ENCODE measurements around the gene OLFM3.

Gene OLFM3

DNA sequence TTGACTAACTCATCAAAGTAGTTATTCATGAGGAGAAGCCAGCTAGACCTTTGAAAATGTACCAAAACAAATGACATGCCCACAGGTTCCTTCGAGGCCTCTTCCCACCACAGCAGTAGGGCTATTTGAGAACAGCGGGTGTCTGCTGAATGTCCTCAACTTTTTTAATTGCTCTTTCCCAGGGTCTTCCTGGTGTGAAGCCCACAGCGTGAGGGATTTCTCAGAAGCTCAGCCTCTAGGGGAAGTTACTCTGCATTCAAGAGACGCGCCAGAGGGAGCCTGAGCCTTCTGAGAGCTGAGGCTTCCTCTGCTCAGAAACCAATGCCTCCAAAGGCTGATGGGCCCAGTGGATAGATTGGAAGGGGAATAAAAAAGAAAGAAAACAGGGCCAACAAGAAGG lies 153.6 kb downstream of the OLFM3 start:
- no peak for DNase-seq

DNA sequence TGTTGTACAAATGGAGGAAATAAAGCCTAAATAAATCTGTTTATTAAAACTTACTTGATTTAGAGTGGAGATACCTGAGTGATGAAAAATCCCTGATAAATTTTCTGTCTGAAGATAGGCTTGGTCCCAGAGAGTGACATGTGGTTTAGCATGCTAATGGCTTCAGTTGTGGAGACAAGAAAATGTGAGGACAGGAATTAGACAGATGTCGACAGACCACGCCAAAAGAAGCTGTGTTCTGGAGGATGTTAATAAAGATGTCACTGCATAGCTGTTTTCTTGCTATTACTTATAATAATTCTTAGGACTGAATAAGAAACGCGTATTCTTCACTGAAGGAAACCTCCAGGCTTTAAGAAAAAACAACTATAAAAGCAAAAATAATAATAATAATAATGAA lies 154.9 kb downstream of the OLFM3 start:
- no peak for DNase-seq

DNA sequence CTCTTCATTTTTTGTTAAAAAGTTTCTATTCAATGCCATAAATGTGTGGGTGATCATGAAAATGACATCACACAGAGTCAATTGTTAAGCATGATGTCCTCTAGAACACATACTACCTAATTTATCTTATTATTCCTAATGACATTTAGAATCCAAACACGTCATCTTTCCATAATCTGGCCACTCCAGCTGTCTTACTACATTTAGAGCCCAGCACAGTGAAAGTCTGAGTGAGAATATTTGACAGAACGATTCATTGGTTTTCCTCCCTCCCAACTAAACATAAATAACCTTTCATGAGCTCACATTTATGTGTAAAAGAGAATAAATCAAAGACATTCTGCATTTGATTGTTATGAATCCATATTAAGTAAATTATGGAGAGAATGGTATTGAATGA lies 160.7 kb downstream of the OLFM3 start:
- no peak for DNase-seq

DNA sequence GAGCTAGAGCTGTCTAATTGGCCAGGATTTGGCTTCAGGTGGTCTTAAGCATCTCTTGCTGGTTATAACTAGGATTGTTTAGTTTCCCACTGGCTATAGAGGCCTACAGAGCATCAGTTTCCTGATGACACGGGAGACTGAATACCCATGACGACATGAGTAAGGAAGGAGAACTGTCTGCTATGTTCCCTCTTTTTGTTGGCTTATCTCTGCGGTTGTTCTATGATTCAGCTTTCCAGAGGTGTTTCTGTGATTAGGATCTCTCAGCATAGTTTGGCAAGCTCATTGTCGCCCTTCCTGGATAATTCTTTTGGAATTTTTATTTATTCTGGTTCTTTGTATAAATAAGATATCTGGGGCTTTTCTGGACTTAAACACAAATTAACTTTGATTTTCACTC lies 163.4 kb downstream of the OLFM3 start:
- no peak for DNase-seq

DNA sequence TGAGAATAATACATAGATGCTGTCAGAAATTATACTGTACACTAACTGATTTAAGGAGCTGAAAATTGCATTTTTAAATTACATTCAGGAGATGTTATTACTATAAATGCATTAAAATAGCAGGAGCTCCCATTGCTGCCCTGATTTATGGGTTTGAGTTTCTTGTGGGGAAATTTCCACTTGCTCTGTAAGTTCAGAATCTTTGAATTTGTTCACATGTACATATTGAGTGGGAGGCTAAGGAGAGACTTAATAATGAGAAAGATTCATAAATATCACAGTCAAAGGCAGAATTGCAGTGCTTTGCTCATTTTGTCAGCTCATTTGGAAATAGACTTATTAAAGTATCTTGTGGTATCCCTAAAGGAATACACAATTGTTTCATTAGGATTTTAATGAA lies 170.3 kb downstream of the OLFM3 start:
- DNase-seq: no peak

DNA sequence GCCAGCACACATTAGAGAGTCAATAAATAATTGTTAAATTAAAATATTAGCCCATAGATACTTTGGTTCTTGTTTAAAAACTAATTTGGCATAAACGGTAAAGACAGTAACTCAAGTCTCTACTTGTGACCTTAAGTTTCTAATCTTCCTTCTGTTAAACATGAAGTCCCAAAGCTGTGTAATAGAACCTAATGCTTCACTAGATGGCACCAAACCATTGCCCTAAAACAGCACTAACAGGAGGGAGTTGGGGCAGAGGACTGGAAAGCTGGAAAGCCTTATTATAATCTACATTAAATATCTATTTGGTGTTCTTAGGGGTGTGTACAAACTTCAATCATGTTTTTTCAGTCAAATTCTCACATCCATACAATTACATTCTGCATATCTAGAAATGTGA lies 176.7 kb downstream of the OLFM3 start:
- no peak for DNase-seq

DNA sequence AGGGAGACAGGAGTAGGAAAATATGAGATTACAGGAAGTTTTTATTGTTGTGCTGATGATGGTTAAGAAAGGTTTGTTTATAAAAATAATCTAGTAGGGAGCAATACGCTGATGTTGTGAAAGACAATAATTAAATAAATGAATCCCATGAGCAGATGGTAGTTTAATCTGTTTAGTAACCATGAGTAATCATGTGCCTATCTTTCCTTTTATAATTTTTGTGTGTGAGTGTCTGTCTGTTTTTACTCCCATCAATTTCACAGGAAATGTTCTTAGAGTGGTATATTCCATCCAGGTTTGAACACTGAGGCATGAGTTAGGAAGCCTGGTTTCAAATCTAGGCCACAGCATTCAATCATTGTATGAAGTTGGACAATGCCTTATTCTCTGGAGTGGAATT lies 180.5 kb downstream of the OLFM3 start:
- no peak for DNase-seq

DNA sequence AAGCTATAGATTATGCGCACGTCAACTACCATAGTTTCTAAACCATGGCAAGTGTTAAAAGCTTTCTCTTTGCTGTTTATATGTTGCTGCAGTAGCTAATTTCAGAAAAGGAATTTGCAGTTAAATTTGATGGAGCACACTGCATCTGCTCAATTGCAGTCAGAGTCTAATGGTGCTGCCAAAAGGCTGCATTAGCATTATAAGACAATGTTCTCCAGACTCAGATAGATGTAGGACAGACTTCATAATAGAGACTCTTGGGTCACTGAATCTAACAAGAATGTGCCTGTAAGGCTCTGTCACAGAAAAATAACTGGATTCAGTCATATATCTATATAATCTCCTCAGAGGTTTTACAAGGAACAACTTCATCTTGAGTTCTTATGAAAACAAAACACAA lies 198.3 kb downstream of the OLFM3 start:
- no peak for DNase-seq

DNA sequence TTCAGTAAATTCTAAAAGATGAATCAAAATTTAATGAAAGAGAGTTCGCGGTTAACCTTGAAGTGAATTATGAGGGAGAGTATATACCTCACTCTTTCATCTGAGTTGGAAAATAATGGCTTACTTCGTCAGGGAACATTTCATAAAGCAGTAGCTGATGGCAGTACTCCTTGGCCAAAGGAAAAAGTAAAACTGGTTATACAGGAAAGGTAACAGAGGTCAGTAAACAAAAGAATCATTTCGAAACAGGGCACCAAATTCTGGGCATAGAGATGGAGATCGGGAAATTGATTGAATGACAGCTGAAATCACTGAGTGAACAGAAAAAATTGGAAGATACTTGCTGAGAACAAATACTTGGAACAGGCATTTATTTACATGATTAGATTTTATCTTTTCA lies 199.0 kb downstream of the OLFM3 start:
- DNase-seq: no peak

DNA sequence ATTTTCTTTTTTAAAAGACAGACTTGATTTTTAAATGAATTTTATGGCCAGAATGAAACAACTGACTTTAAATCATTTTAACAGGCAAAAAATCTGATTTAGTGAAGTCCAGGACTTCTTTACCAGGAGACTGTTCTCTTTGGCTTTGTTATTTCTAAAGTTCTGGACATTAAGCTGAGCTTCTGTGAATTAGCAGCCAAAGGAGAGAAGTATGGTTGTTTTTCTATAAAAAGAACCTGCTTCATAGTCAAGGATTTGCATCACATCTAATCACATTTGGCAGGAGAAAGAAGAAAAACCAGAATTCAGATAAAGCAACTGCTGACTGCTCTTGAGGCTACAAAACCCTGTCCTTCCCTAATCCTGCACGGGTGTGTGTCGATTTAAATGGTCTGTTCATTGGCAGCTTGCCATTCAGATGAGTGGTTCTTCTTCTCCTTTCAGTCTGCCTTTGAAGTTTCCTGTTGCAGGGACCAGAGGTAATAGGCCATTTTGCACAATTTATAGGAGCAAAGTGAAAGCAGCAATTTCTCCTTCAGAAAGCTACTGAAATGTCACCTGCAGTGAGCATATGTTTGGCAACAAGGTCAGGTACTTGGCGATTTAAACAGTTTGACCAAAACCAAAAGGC lies 215.4 kb downstream of the OLFM3 start:
- DNase-seq: no peak

DNA sequence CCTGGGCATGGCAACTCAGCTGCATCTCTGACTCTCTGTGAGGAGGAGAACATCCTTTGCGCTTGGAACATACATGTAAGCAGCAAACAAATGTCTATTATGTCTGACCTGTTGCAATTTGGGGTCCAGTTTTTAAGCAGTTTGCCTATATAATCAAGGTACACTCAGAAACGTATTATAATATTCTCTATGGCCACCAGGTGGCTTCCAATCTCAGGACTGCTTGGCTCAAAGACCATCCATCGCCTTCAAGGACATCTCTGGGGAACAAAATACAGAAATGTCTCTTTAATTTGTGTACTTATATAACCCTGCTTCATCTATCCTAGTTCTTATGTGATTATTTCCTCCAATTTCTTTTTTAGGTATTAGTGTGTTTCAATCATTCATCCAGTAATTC lies 227.2 kb downstream of the OLFM3 start:
- DNase-seq: no peak

DNA sequence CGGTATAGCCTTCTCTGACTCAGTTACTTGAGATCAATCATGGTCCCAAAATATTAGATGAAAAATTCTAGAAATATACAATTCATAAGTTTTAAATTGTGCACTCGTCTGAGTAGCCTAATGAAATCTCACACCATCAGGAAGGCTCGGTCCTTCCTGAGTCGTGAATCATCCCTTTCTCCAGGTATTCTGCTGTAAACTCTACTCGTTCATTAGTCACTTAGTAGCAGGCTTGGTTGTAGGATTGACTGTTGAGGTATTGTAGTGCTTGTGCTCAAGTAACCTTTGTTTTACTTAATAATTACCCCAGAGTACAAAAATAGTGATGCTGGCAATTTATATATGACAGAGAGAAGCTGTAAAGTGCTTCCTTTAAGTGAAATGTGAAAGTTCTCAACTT lies 238.7 kb downstream of the OLFM3 start:
- DNase-seq: no peak

DNA sequence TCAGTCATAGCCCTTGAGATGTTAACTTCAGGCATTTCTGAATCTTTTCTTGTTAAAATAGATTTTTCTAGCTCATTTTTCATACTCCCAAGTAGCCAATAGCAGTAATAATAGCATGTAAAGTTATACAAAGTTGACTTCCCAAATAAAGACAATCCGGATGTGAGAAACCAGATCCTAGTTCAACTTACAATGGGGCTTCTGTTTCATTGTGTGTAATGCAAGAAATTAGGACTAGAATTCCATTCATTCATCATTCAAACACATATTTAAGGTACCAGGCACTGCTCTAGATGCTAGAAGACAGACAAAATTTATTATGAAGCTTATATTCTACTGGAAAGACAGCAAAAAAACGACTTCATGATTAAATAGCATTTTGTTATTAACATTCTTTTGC lies 240.3 kb downstream of the OLFM3 start:
- DNase-seq: no peak

All from activated T-cell treated with anti-CD3 and anti-CD28 coated beads, Interleukin-2, amount 50 U/mL, for 1 hour (primary cell).